NOMO-1 (cell line): Measurements from ENCODE around the gene BCAS3.

Experiments used
- DNase-seq, 2 experiments: peaks; one replicate each; lab custom pipeline; 2025; ENCODE audit not compliant: unreplicated experiment in 2 of 2; lab: John Stamatoyannopoulos, UW

BCAS3 gene

DNA sequence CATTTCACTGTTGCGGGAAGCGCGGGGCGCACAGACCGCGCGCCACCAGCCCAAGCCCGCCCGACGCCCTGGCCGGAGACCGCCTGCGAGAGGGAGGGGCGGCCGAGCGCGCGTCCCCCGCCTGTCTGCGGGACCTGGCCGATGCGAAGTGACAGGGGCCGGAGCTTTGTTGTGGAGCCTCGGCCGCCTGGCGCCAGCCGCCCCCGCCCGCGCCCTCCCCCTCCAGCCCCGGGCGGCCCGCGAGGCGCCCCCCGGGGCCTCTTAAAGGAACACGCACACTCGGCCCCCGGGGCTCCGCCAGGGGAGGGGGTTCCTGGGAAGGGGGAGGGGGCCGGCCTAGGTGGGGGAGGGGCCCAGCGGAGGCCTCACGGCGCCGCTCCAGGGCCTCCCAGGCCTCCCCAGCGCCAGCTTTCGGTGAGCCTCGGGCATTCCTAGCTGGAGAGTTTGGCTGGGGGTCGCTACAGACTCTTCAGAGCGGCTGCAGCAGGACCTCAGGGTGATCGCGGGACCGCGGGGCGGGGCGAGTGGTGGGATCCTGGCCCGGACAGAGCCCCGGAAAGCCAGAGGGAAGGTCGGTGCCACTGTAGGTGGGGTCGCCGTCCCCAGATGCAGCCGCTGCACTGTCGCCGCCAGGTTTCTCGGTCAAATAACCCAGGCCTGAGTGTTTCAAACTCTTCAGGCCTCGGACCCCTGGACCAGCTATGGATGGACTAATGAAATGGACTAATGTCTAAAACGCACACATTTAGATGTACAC, 719.6 kb downstream of the BCAS3 start:
- DNase-seq = no peak

DNA sequence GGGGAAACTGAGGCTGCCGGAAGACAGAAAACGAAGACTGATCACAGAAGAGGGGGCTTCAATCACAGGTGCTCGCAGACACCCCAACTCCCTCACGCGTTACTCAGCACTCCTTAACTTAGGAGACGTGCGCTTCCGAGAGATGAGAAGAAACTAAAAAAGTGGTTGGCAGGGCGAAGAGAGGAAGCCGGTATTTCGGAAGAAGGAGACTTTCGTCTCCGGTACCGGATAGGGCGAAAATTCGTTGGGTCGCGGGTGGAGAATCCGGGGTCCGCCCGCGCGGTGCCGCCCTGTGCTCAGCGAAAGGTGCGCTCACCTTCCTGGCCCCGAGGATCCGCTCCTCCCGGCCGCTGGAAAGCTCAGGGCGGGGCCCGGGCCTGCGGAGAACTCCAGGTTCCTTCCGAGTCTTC, 721.1 kb downstream of the BCAS3 start:
- DNase-seq = no peak

DNA sequence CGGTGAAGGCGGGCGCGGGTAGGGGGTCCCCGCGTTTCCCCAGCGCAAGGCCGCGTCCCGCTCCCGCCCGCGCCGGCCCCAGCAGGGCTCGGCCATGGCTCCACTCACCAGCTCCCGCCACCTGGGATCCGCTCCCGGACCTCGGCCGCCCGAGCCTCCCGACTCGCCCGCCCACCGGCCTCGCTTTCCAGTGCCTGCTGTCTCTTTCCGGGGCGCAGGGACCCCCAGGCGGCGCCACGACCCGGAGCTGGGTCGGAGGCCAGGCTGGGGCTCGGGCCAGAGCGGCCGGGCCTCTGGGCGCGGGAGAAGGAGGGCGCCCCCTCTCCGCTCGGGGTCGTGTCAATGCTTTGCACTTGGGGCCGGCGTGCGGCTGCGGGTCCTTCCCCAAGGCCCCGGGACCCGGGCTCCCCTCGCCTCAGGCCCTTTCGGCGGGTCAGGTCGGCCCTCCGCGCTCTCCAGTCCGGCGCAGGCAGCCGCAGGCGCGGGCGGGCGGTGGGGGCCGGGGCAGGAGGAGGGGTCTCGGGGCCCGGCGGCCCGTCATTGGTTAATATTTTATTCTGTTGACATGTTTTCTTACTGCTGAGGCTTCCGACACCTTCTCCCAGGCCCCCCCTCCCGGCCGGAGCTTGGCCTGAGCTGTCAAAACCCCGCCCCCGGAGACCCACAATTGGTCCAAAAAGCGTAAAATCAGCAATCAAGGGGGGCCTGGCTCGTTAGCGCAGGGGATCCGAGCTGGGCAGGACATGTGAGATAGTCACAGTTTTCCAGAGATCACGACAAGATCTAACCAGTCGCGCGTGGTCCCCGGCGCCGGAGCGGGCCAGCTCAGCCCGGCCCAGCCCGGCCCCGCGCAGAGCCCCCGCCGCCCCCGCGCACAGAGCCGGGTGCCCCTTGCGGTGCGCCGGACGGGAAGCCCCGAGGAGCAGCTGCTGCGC, 721.7 kb downstream of the BCAS3 start, which contains the start of gene TBX2:
TSS of gene TBX2 (plus strand) at position 713 of the 935 bp plus-strand sequence. CDS start 334 bp downstream, outside the sequence.
- DNase-seq = no peak

DNA sequence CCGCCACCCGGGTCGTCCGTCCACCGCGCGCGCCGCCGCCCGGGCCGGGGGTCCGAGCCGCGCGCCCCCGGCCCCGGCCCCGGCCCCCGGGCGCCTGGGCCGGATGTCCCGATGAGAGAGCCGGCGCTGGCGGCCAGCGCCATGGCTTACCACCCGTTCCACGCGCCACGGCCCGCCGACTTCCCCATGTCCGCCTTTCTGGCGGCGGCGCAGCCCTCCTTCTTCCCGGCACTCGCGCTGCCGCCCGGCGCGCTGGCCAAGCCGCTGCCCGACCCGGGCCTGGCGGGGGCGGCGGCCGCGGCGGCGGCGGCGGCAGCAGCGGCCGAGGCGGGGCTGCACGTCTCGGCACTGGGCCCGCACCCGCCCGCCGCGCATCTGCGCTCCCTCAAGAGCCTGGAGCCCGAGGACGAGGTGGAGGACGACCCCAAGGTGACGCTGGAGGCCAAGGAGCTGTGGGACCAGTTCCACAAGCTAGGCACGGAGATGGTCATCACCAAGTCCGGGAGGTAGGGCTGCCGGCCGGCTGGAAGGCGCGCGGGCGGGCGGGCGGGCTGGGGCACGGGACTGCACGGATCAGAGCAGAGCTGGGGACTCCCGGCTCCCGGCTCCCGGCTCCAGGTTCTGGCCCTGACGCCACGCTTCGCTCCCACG, 722.5 kb downstream of the BCAS3 start:
- DNase-seq = peak in 1 of 2 experiments; percentile 27

DNA sequence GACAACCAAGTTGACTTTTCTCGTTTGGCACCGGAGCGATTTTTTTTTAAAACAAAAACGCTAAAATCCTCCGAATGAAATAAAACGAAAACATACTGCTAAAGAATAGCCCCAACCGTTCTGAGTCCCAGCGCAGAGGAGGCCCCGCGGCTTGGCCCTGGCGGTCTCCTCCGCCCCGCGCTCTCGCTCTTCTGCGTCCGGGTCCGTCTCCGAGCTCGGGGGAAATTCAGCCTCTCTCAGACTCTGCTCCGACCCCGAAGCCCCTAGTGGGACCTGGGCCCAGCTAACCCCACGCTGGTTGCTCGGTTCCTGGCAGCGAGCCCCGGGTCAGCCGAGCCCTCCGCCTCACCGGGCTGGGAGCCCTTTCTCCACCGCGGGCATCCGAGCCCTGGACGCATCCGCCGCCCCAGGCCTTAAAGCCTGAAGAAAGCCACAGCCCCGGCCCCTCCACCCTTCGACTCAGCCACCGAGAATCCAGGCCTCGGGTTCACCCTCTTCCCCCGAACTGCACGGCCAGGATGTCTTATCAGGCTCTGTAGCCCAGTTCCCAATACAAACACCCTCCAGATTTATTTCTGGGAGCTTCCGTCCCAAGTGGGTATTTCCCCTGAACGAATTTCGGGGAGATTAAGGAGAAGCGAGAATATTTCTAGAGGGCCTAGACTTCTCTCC, 723.2 kb downstream of the BCAS3 start:
- DNase-seq = peak in 1 of 2 experiments; percentile 33

DNA sequence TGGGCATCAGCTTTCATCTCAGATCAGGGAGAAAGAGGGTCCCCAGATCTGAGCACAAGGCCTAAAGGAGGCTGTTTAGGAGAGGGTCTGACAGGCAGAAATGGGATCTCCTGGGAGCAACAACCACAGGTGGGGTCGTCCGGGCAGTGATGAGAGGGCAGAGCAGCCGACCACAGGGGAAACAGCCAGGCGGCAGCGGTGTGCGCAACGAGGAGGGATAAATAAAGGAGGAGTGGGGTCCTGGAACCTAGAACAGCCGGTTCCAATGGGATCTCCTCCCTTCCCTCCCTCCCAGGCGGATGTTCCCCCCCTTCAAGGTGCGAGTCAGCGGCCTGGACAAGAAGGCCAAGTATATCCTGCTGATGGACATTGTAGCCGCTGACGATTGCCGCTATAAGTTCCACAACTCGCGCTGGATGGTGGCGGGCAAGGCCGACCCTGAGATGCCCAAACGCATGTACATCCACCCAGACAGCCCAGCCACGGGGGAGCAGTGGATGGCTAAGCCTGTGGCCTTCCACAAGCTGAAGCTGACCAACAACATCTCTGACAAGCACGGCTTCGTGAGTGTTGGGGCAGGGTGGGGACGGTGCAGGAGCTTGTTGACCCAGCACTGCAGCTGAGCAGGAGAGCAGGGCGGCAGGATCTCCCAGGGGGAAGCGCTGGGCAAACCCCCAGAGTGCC, 723.9 kb downstream of the BCAS3 start:
- no peak for DNase-seq

DNA sequence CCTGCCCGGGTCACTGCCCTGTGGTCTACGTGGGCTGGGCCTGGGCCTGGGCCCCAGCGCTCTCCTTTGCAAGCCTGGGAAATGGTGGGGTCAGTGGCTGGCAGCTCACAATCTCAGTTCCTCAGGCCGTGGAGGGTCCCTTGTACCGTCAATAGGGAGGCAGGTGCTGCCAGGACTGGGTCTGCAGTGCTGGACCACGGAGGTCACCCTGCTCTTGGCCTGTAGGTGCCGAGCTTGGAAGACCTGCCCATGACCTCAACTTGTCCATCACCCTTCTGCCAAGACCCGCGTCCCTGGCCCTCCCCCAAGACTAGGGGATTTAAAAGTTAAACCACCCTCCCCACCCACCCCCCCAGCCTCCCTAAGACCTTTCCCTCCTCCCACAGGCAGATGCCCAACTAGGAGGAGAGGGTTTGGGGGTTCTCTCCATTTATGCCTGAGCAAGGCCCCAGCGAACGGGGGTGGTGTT, 724.5 kb downstream of the BCAS3 start:
- no peak for DNase-seq

GRCh38 chr17:61402978-61403800, 725.5 kb downstream of the BCAS3 start:
- no peak for DNase-seq

DNA sequence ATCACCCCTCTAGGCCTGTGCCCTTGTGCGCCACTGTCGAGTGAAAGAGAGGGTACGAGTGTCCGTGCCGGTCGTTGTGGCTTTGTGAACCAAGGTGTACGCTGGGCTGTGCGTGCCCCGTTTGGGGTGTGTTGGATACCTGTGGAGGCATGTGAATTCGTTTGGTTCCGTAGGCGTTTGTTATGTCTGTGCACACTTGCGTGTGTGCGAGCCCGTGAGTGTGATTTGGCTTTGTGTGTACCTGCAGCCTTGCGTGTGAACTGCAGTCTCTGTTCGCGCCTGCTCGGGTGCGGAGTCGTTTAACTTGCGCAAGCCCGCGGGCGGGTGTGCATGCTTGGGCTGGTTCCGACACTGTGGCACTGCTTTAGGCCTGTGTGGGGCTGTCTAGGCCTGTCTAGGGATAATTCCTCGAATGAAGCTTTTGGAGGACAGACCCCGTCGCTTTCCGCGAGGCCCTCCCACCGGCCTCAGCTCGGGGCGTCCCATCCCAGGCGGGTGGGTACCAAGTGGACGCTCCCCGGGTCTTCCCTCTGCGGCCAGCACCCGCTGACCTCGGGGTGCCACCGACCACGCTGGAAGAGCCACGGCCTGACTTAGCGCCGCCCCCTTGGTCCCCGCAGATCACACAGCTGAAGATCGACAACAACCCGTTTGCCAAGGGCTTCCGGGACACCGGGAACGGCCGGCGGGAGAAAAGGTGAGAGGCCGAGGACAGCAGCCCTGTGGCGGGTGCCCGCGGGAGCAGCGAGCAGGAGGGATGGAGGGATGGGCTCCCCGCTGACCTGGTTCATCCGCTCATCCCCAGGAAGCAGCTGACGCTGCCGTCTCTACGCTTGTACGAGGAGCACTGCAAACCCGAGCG, 726.4 kb downstream of the BCAS3 start:
- DNase-seq = no peak

DNA sequence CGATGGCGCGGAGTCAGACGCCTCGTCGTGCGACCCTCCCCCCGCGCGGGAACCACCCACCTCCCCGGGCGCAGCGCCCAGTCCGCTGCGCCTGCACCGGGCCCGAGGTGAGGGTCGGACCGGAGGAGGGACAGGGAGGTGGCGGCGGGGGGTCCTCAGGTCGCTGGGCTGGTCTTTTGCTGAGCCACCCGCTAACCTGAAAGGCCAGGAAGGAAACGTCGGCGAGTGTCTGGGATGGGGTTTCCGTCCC, 726.9 kb downstream of the BCAS3 start:
- no peak for DNase-seq

GRCh38 chr17:61404913-61405685, 727.4 kb downstream of the BCAS3 start:
- DNase-seq = no peak

- no peak for DNase-seq
These were observed 728.3 kb downstream of the BCAS3 start for GRCh38 chr17:61405686-61406536.

DNA sequence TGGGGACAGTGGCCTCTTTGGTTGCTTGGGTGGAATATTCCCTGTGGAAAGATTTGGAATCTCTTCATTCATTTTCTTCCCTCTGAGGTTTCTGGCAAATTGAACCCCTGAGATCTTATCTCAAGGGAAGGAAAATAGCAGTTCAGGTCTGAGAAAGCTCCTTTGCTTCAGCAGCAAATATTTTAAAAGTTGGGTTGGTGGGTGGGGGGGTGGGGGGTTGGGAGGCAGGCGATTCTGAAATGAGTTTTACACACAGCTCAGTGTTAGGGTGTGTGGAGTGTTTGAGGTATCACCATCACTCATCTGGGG, 728.8 kb downstream of the BCAS3 start:
- DNase-seq = no peak

GRCh38 chr17:61406971-61407911, 729.6 kb downstream of the BCAS3 start:
- DNase-seq = no peak

GRCh38 chr17:61408151-61409041, 730.7 kb downstream of the BCAS3 start:
- DNase-seq = no peak
